RPMI7951 (cell line): ENCODE measurements around the gene SERPINA12. TPM values are rescaled to one million over a fixed set of nuclear protein-coding genes. Genes with fewer than 3 reads are reported as not detected.

Experiments
- DNase-seq: peaks from one replicate; pipeline ENCODE4 v3.0.0-alpha.2; 2012; ENCODE audit warnings: low read depth
- total RNA-seq: library from RNA; depleted of rRNA; stranded (reverse); fragments of >200 nt; shearing (Covaris generic); gene quantifications from 2 replicates; pipeline ENCODE4 v1.2.3, GENCODE V29; 2014; rRNA removed

Gene SERPINA12, protein sequence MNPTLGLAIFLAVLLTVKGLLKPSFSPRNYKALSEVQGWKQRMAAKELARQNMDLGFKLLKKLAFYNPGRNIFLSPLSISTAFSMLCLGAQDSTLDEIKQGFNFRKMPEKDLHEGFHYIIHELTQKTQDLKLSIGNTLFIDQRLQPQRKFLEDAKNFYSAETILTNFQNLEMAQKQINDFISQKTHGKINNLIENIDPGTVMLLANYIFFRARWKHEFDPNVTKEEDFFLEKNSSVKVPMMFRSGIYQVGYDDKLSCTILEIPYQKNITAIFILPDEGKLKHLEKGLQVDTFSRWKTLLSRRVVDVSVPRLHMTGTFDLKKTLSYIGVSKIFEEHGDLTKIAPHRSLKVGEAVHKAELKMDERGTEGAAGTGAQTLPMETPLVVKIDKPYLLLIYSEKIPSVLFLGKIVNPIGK
- total RNA-seq: not detected in 2 replicates

GRCh38 chr14:94509356-94509755 is at the start of gene SERPINA12:
TSS of gene SERPINA12 (minus strand) at chr14:94509469. CDS start at chr14:94498397, 11,072 bp downstream.
- no peak for DNase-seq

DNA sequence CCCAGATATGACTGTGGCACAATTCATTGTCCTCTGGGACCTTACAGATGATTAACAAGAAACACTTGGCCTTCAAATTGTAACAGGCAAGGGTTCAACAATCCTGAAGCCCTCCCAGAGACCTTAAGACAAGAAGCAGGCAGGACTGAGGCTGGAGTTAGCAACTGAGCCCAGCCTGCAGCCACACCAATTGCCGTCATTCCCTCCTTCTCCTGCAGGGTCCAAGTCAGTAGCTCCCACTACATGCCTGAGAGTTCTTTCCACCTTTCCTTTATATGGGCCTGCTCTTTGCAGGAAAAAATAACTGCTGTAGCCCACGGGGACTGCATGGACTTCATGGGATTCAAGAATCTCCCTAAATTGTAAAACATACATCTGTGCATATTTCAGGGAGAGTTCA is 49.6 kb upstream of the SERPINA12 start:
- no peak for DNase-seq

DNA sequence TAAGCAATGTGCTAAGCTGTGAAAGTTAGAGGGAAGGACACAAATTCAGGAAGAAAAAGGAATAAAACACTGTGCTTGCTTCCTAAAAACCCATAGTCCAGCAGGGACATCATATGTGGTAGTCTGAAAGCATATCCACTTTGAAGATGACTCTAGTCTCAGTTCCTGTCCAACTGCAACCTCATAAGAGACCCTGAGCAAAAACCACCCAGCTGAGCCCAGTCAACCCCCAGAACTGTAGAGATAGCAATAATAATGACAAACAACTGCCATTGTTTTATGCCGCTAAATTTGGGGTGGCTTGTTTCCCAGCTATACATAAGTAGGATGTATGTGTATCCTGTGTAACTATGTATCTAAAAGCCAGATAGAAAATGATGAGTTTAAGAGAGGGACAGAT is 48.1 kb upstream of the SERPINA12 start:
- no peak for DNase-seq

GRCh38 chr14:94555991-94556390 is 46.7 kb upstream of the SERPINA12 start:
- DNase-seq: no peak

DNA sequence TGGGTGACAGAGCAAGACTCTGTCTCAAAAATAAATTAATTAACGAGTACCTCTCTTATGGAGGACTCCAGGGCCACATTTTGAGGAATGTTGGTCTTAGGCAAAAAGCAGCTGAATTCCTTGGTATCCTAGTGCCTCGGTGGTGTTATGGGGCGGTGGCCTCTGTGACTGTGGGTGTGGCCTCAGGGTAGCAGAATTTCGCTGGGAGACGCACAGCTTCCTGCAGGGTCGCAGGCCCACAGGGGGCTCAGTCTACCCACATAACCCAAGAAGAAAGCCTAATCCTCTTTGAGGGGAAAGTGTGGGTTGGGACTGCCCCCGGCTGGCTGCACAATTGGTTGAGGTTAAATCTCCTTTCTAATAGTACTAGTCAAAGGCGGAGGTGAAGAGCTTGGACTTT is 40.8 kb upstream of the SERPINA12 start:
- DNase-seq: no peak

- DNase-seq: peak; percentile 35
Measured at GRCh38 chr14:94548999-94549985, 40.0 kb upstream of the SERPINA12 start.

- no peak for DNase-seq
Measured at GRCh38 chr14:94548131-94548998, 39.1 kb upstream of the SERPINA12 start.

DNA sequence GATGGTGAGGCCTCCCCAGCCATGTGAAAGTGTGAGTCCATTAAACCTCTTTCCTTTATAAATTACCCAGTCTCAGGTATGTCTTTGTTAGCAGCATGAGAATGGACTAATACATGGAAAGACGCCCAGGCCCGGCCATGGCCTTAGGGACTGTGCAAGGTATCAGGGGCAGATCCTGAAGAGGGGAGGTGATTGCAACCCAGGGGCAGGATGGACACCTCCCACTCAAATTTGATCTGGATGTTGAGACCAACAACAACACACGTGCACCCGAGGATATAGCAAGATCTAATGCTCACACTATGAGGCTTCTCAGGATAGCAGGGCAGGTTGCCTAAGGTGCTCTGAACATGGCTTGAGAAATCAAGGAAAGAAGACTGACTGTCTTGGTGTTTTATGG is 38.5 kb upstream of the SERPINA12 start:
- DNase-seq: no peak

GRCh38 chr14:94547151-94547680 is 37.9 kb upstream of the SERPINA12 start:
- no peak for DNase-seq

- DNase-seq: no peak
Measured at GRCh38 chr14:94545131-94545841, 36.0 kb upstream of the SERPINA12 start.

DNA sequence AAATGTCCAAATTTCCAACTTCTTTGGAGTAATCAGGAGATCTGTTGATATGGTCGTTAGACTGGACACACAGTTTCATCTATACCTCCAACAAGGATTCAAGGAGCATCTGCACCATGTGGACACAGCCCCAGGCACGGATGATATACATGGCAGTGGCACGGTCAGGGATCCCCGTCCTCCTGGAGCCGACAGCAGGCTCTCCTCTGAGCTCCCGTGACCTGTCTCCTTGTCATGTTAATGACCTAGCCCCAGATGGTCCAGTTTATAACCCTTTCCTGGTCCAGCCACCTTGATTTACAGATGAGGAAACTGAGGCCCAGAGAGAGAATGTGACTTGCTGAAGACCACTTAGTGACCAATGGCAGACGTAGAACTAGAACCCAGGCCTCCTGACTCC is 35.5 kb upstream of the SERPINA12 start:
- DNase-seq: no peak

GRCh38 chr14:94543449-94544124 is 34.3 kb upstream of the SERPINA12 start:
- DNase-seq: peak; percentile 16

- no peak for DNase-seq
Measured at GRCh38 chr14:94542811-94543440, 33.7 kb upstream of the SERPINA12 start.

- DNase-seq: peak; percentile 69
Measured at GRCh38 chr14:94542111-94542810, 33.0 kb upstream of the SERPINA12 start.

GRCh38 chr14:94541234-94541975 is 32.1 kb upstream of the SERPINA12 start:
- DNase-seq: no peak

DNA sequence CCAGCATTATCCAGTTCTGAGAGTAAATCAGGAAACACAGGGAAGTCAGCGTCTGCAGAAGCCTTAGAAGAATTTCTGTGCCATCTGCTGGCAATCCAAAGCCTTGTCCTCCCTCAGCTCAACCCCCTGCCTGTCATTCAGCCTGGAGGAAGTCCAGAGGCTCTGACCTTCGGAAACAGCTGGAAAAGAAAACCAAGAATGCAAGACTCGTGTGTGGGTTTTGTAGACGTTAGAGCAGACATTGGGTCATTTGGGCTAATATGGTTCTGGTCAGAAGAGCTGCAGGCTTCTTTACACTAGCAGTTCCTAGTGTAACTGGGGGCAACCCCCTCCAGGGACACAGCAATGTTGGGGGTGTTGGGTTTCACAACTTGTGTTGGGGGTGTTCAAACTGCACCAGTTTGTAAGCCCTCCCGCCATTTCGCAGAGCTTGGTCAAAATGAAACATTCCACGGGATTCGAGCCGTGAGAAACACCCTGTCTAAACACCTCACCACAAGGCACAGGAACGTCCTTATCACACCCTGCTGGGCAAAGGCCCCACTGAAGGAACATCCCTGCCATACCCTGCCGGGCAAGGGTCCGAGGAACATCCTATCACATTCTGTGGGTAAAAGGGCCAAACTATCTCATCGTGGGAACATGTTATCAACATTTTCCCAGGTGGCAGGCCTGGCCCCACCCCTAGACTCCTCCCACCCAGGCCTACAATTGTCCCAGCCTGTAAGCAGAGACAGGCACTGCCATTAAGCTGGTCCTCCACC is 30.9 kb upstream of the SERPINA12 start:
- peak; percentile 40 for DNase-seq

DNA sequence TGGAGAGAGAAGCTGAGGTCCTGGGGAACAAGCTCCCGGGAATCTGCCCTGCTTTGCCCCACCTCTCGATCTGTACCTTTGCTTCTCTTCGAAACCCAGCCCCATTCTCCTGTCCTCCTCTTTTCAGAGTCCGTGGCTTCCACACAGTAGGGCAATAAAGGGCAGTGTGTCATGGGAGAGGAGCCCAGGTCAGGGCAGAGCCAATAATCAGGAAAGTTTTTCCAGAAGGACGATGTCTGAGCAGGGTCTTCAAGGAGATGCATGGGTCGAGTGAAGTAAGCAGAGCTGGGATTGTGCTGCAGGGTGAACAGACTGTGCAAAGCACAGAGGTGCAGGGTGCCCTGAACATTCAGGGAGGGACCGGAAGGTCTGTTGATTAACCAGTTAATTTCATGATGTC is 29.9 kb upstream of the SERPINA12 start:
- DNase-seq: no peak
